ENCODE results near the gene POLE2.

The POLE2 gene

DNA sequence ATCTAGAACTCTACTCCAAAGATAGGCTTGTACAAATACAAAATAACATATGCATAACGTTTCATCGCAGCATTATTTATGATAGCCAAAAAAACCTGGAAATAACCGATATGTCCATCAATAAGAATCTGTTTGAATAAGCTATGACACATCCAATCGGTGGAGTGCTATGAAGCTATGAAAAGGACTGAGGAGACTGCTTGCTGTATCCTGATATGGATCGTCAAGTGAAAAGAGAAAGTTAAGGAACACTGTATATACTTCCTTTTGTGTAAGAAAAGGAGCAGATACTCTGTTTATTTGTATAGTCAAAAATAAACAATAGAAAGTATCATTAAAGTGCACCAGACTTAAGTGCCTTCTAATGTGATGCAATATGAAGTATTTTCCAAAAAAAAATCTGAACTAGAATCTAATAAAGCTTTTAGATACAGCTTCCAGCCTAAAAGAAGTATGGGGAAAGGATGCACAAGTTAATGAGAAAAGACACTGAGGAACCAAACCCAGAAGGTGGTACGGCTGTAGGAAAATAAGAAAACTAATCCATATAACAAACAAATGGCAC is 4.3 kb upstream of the POLE2 start:
- no peak for DNase-seq
- no peak overlapping the region for H3K27ac ChIP-seq
- TF ChIP-seq, protein P1, sequence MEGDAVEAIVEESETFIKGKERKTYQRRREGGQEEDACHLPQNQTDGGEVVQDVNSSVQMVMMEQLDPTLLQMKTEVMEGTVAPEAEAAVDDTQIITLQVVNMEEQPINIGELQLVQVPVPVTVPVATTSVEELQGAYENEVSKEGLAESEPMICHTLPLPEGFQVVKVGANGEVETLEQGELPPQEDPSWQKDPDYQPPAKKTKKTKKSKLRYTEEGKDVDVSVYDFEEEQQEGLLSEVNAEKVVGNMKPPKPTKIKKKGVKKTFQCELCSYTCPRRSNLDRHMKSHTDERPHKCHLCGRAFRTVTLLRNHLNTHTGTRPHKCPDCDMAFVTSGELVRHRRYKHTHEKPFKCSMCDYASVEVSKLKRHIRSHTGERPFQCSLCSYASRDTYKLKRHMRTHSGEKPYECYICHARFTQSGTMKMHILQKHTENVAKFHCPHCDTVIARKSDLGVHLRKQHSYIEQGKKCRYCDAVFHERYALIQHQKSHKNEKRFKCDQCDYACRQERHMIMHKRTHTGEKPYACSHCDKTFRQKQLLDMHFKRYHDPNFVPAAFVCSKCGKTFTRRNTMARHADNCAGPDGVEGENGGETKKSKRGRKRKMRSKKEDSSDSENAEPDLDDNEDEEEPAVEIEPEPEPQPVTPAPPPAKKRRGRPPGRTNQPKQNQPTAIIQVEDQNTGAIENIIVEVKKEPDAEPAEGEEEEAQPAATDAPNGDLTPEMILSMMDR (IDR thresholded peaks at IDR 0.05; ENCODE audit: low read depth, low read length) = no peak

GRCh38 chr14:49691031-49691430 is 3.0 kb upstream of the POLE2 start:
- Histone ChIP-seq H3K9me3 (ENCODE audit: severe bottlenecking) (no peaks in the 10 kb centered on the region), H3K36me3 (no peaks in the 10 kb centered on the region; the same call in none of the 2 replicates), H3K27ac (no peak overlapping the region), H3K27me3 (ENCODE audit: insufficient read depth, low read depth, severe bottlenecking) (no peaks in the 10 kb centered on the region), H3K4me3 (ENCODE audit: low read depth, low read length) (no peak overlapping the region)
- no peak for DNase-seq
- TF ChIP-seq, protein P1 (IDR thresholded peaks at IDR 0.05; ENCODE audit: low read depth, low read length) = no peak

More for the DNA sequence above, 4.3 kb upstream of the POLE2 start:
- Histone ChIP-seq H3K36me3 (no peaks in the 10 kb centered on the region; the same call in 1 of the 2 replicates), H3K27me3 (ENCODE audit: insufficient read depth, low read depth, severe bottlenecking) (no peaks in the 10 kb centered on the region), H3K4me3 (ENCODE audit: low read depth, low read length) (peak overlapping the region; percentile 79), H3K9me3 (ENCODE audit: severe bottlenecking) (no peaks in the 10 kb centered on the region)

GRCh38 chr14:49688701-49689030 is 652 bp upstream of the POLE2 start:
- Histone ChIP-seq H3K4me3 (ENCODE audit: low read depth, low read length) (no peak overlapping the region), H3K9me3 (ENCODE audit: severe bottlenecking) (no peaks in the 10 kb centered on the region), H3K27me3 (ENCODE audit: insufficient read depth, low read depth, severe bottlenecking) (no peaks in the 10 kb centered on the region), H3K27ac (no peak overlapping the region), H3K36me3 (no peaks in the 10 kb centered on the region; the same call in none of the 2 replicates)
- DNase-seq = no peak
- TF ChIP-seq, protein P1 (IDR thresholded peaks at IDR 0.05; ENCODE audit: low read depth, low read length) = no peak

DNA sequence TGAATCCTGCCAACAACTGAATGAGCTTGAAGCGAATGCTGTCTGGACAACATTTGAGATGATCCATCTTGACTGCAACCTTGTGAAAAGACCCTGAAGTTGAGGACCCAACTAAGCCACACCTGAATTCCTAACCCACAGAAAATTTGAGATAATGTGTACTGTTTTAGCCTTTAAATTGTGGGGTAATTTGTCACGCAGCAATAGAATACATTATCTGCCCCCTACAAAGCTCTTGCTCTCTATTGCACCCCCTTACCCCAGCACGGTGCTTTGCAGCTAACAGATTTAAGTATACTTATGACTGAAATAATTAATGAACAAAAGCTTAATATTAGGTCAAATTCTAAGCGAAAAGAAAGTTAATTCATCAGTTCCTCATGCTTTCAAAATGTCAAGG is 1.6 kb downstream of the POLE2 start:
- Histone ChIP-seq H3K27me3 (ENCODE audit: insufficient read depth, low read depth, severe bottlenecking) (no peaks in the 10 kb centered on the region), H3K27ac (no peak overlapping the region), H3K4me3 (ENCODE audit: low read depth, low read length) (no peak overlapping the region), H3K9me3 (ENCODE audit: severe bottlenecking) (no peaks in the 10 kb centered on the region), H3K36me3 (peaks cover 17% of the 10 kb centered on the region)
- TF ChIP-seq, protein P1 (IDR thresholded peaks at IDR 0.05; ENCODE audit: low read depth, low read length) = no peak
- DNase-seq = no peak

GRCh38 chr14:49679271-49679670 is 8.7 kb downstream of the POLE2 start:
- no peak for DNase-seq
- no peaks in the 10 kb centered on the region for H3K9me3 ChIP-seq (ENCODE audit: severe bottlenecking)
- H3K36me3 ChIP-seq = peaks cover 53% of the 10 kb centered on the region
- H3K4me3 ChIP-seq (ENCODE audit: low read depth, low read length) = no peak overlapping the region
- TF ChIP-seq, protein P1 (IDR thresholded peaks at IDR 0.05; ENCODE audit: low read depth, low read length) = no peak
- H3K27me3 ChIP-seq (ENCODE audit: insufficient read depth, low read depth, severe bottlenecking) = no peaks in the 10 kb centered on the region
- H3K27ac ChIP-seq = no peak overlapping the region

GRCh38 chr14:49677643-49678042 is 10.4 kb downstream of the POLE2 start:
- Histone ChIP-seq H3K27me3 (ENCODE audit: insufficient read depth, low read depth, severe bottlenecking) (no peaks in the 10 kb centered on the region), H3K4me3 (ENCODE audit: low read depth, low read length) (no peak overlapping the region), H3K36me3 (peaks cover 48% of the 10 kb centered on the region), H3K9me3 (ENCODE audit: severe bottlenecking) (no peaks in the 10 kb centered on the region), H3K27ac (no peak overlapping the region)
- DNase-seq = no peak
- TF ChIP-seq, protein P1 (IDR thresholded peaks at IDR 0.05; ENCODE audit: low read depth, low read length) = peak; percentile 37; the same call in 1 of the 2 replicates
